GM12878 (cell line): ENCODE data around the gene CNTN3.

ENCODE experiments used
- BCLAF1 ChIP-seq: fragments of 450-650 bp; IDR thresholded peaks from 2 replicates; pipeline ENCODE4 v1.6.1; 2017; ENCODE audit warnings: antibody characterized with exemption, mild to moderate bottlenecking, moderate library complexity
- CTCF ChIP-seq, 3 experiments: IDR thresholded peaks in 2 of 3; conservative IDR thresholded peaks in 1 of 3; 2 replicates each; pipeline ENCODE4 v1.5.1; 2011; ENCODE audit warnings: low read depth in 3 of 3, low read length in 3 of 3, mild to moderate bottlenecking in 3 of 3, control low read depth in 2 of 3, moderate library complexity in 2 of 3, inconsistent platforms in 1 of 3, mixed read lengths in 1 of 3; ENCODE audit not compliant: control insufficient read depth in 2 of 3, insufficient read depth in 1 of 3; ENCODE audit errors: extremely low read depth in 1 of 3
- E2F4 ChIP-seq: IDR thresholded peaks from 2 replicates; pipeline ENCODE4 v1.6.1; 2012; ENCODE audit warnings: low read depth, low read length, improper control_type of control experiment
- E2F8 ChIP-seq: fragments of 450-650 bp; IDR thresholded peaks from 2 replicates; pipeline ENCODE4 v1.6.1; 2018; ENCODE audit warnings: mild to moderate bottlenecking, low read depth, moderate library complexity; ENCODE audit not compliant: partially characterized antibody
- FOXM1 ChIP-seq: IDR thresholded peaks from 2 replicates; pipeline ENCODE4 v1.6.1; 2012; ENCODE audit warnings: low read depth, mild to moderate bottlenecking, inconsistent platforms, low read length, moderate library complexity
- MAX ChIP-seq: IDR thresholded peaks from 2 replicates; pipeline ENCODE4 v1.6.1; 2012; ENCODE audit warnings: low read depth, low read length, improper control_type of control experiment
- MYC ChIP-seq: IDR thresholded peaks from 2 replicates; pipeline ENCODE4 v1.6.1; 2011; ENCODE audit warnings: mild to moderate bottlenecking, low read length, moderate library complexity, inconsistent platforms; ENCODE audit not compliant: insufficient read depth, insufficient replicate concordance, insufficient read length, severe bottlenecking
- POLR2A ChIP-seq: IDR thresholded peaks from 2 replicates; pipeline ENCODE4 v1.6.1; 2011; ENCODE audit warnings: low read depth, mild to moderate bottlenecking, low read length
- POLR2AphosphoS2 ChIP-seq: IDR thresholded peaks from 2 replicates; pipeline ENCODE4 v1.6.1; 2011; ENCODE audit warnings: low read depth, mild to moderate bottlenecking, low read length, improper control_type of control experiment, moderate library complexity
- POLR2AphosphoS5 ChIP-seq: IDR thresholded peaks from 2 replicates; pipeline ENCODE4 v1.6.1; 2011; ENCODE audit warnings: mild to moderate bottlenecking, low read length, inconsistent platforms
- SIN3A ChIP-seq: IDR thresholded peaks from 2 replicates; pipeline ENCODE4 v1.6.1; 2012; ENCODE audit warnings: low read depth, low read length, improper control_type of control experiment
- ZNF687 ChIP-seq: fragments of 450-650 bp; IDR thresholded peaks from 2 replicates; pipeline ENCODE4 v1.6.1; 2017; ENCODE audit warnings: mild to moderate bottlenecking, moderate library complexity

GRCh38 chr3:74651885-74652284 is 37.4 kb upstream of the CNTN3 start:
- TF ChIP-seq FOXM1 (no peak), CTCF (IDR thresholded peaks at IDR 0.05 in 2 of 3, conservative IDR thresholded peaks at IDR 0.05 in 1 of 3; ENCODE audit: control insufficient read depth in 2 of 3, extremely low read depth in 1 of 3, insufficient read depth in 1 of 3, low read depth in 3 of 3, low read length in 3 of 3) (no peak), POLR2A (no peak), E2F8 (no peak), POLR2AphosphoS2 (no peak), BCLAF1 (no peak), MYC (no peak), SIN3A (no peak), MAX (no peak), E2F4 (no peak), POLR2AphosphoS5 (no peak), ZNF687 (no peak)
